Coronary artery (tissue), 2 donors: ENCODE measurements around the gene MYLK4.
A peak's percentile ranks its signal among the peaks of the same experiment; 100 is the strongest.

ENCODE experiments used
- DNase-seq: peaks from one replicate; pipeline ENCODE4 v3.0.0-alpha.2; 2017; ENCODE audit warnings: low spot score
- H3K27ac ChIP-seq, 2 donors: fragments of 200-600 bp; sonication (generic); one replicate each; pipeline ENCODE4 v1.5.1; 2016 to 2019
- H3K4me3 ChIP-seq: fragments of 200-600 bp; sonication (generic); 2 replicates; pipeline ENCODE4 v1.5.1; 2016; ENCODE audit warnings: mild to moderate bottlenecking, moderate library complexity
- CTCF ChIP-seq: fragments of 200-600 bp; sonication (generic); IDR thresholded peaks from one replicate; pipeline ENCODE4 v1.5.1; 2019; ENCODE audit warnings: antibody characterized with exemption

MYLK4 gene

GRCh38 chr6:2616811-2617210 lies 133.9 kb downstream of the MYLK4 start:
- H3K4me3 ChIP-seq, result no peak overlapping the region
- H3K27ac ChIP-seq, result peak overlapping the region; percentile 37 to 50
- no peak for TF ChIP-seq CTCF
- DNase-seq, result no peak

- H3K27ac ChIP-seq, result no peak overlapping the region
- DNase-seq, result no peak
- H3K4me3 ChIP-seq, result no peak overlapping the region
- TF ChIP-seq CTCF, result no peak
Measured at GRCh38 chr6:2615251-2615650, 135.5 kb downstream of the MYLK4 start.

- no peak overlapping the region for H3K27ac ChIP-seq
- DNase-seq, result no peak
- no peak for TF ChIP-seq CTCF
Measured at GRCh38 chr6:2614846-2615245, 135.9 kb downstream of the MYLK4 start.

GRCh38 chr6:2614155-2614554 lies 136.6 kb downstream of the MYLK4 start:
- no peak overlapping the region for H3K4me3 ChIP-seq
- DNase-seq, result no peak
- H3K27ac ChIP-seq, result no peak overlapping the region
- TF ChIP-seq CTCF, result no peak

More at GRCh38 chr6:2614846-2615245, 135.9 kb downstream of the MYLK4 start:
- H3K4me3 ChIP-seq, result no peak overlapping the region
